Parathyroid adenoma (tissue), 2 donors: ENCODE measurements around the gene SLC12A2.

Experiments used
- H2AFZ ChIP-seq: fragments of 300-600 bp; sonication (generic); one replicate; pipeline ENCODE4 v1.7.0; 2017; ENCODE audit warnings: antibody characterized with exemption, mild to moderate bottlenecking
- H3K27ac ChIP-seq: fragments of 300-600 bp; sonication (generic); one replicate; pipeline ENCODE4 v1.7.0; 2017
- H3K27me3 ChIP-seq: fragments of 300-600 bp; sonication (generic); one replicate; pipeline ENCODE4 v1.7.0; 2017; ENCODE audit warnings: low read length; ENCODE audit not compliant: control insufficient read depth, insufficient read depth
- H3K36me3 ChIP-seq: fragments of 300-600 bp; sonication (generic); one replicate; pipeline ENCODE4 v1.7.0; 2017; ENCODE audit warnings: low read length; ENCODE audit not compliant: control insufficient read depth, insufficient read depth
- H3K4me1 ChIP-seq: fragments of 300-600 bp; sonication (generic); one replicate; pipeline ENCODE4 v1.7.0; 2017; ENCODE audit warnings: control low read depth
- H3K4me2 ChIP-seq: fragments of 300-600 bp; sonication (generic); one replicate; pipeline ENCODE4 v1.7.0; 2017; ENCODE audit warnings: low read length
- H3K4me3 ChIP-seq: fragments of 300-600 bp; sonication (generic); one replicate; pipeline ENCODE4 v1.7.0; 2017; ENCODE audit warnings: low read depth, low read length
- H3K79me2 ChIP-seq: fragments of 300-600 bp; sonication (generic); one replicate; pipeline ENCODE4 v1.7.0; 2017; ENCODE audit warnings: control low read depth
- H3K9ac ChIP-seq: fragments of 300-600 bp; sonication (generic); one replicate; pipeline ENCODE4 v1.7.0; 2017; ENCODE audit warnings: mild to moderate bottlenecking
- H3K9me3 ChIP-seq: fragments of 300-600 bp; sonication (generic); one replicate; pipeline ENCODE4 v1.7.0; 2017; ENCODE audit warnings: low read length; ENCODE audit not compliant: control insufficient read depth
- TF ChIP-seq, protein P1 (sequence below): fragments of 300-600 bp; sonication (generic); IDR thresholded peaks from one replicate; pipeline ENCODE4 v1.7.0; 2017; ENCODE audit warnings: antibody characterized with exemption, mild to moderate bottlenecking
- donor health status: primary hyperparathyroidism.

Gene SLC12A2

DNA sequence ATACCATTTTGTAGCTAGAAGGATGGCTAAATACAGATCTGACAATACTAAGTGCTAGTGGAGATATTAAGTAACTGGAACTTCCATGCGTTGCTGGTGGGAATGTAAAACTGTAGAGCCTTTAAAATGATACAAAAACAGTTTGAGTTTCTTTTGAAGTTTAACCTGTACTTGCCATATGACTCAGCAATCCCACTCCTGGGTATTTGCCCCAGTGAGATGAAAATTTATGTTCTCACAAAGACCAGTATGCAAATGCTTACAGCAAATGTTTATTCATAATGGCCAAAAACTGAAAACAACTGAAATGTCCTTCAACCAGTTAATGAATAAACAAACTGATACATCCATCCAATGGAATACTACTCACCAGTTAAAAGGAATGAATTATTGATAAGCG, 137.3 kb downstream of the SLC12A2 start:
- H3K4me2 ChIP-seq = no peak overlapping the region

DNA sequence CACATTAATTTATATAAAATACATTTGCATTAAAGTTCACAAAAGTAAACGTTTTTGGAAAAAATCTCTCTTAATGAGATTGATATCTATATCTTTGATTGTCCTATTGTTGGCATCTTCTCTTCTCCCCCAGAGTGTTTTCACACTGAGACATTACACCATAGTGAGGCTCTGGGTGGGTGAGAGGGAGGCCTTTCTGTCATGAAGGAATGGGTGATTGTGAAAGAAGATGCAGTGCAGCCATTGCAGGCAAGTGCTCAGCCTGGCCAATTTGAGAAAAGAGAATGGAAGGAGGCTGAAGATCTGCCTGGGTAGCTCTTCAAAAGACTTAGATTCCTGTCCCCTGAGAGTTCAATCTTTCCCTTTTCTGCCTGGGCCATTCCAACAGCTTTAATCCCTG, 140.8 kb downstream of the SLC12A2 start:
- Histone ChIP-seq H3K9ac (no peak overlapping the region), H3K36me3 (no peaks in the 10 kb centered on the region), H3K4me2 (no peak overlapping the region), H3K9me3 (no peaks in the 10 kb centered on the region), H3K27ac (no peak overlapping the region), H3K4me1 (peaks cover 5% of the 10 kb centered on the region), H2AFZ (no peak overlapping the region), H3K27me3 (no peaks in the 10 kb centered on the region), H3K79me2 (no peaks in the 10 kb centered on the region), H3K4me3 (no peak overlapping the region)
- TF ChIP-seq, protein P1, sequence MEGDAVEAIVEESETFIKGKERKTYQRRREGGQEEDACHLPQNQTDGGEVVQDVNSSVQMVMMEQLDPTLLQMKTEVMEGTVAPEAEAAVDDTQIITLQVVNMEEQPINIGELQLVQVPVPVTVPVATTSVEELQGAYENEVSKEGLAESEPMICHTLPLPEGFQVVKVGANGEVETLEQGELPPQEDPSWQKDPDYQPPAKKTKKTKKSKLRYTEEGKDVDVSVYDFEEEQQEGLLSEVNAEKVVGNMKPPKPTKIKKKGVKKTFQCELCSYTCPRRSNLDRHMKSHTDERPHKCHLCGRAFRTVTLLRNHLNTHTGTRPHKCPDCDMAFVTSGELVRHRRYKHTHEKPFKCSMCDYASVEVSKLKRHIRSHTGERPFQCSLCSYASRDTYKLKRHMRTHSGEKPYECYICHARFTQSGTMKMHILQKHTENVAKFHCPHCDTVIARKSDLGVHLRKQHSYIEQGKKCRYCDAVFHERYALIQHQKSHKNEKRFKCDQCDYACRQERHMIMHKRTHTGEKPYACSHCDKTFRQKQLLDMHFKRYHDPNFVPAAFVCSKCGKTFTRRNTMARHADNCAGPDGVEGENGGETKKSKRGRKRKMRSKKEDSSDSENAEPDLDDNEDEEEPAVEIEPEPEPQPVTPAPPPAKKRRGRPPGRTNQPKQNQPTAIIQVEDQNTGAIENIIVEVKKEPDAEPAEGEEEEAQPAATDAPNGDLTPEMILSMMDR = no peak

More for the DNA sequence above, 137.3 kb downstream of the SLC12A2 start:
- Histone ChIP-seq H3K4me3 (no peak overlapping the region), H3K36me3 (no peaks in the 10 kb centered on the region), H3K9me3 (no peaks in the 10 kb centered on the region), H3K4me1 (no peaks in the 10 kb centered on the region), H2AFZ (no peak overlapping the region), H3K27ac (no peak overlapping the region), H3K27me3 (no peaks in the 10 kb centered on the region), H3K9ac (no peak overlapping the region), H3K79me2 (no peaks in the 10 kb centered on the region)
- TF ChIP-seq, protein P1 = no peak

DNA sequence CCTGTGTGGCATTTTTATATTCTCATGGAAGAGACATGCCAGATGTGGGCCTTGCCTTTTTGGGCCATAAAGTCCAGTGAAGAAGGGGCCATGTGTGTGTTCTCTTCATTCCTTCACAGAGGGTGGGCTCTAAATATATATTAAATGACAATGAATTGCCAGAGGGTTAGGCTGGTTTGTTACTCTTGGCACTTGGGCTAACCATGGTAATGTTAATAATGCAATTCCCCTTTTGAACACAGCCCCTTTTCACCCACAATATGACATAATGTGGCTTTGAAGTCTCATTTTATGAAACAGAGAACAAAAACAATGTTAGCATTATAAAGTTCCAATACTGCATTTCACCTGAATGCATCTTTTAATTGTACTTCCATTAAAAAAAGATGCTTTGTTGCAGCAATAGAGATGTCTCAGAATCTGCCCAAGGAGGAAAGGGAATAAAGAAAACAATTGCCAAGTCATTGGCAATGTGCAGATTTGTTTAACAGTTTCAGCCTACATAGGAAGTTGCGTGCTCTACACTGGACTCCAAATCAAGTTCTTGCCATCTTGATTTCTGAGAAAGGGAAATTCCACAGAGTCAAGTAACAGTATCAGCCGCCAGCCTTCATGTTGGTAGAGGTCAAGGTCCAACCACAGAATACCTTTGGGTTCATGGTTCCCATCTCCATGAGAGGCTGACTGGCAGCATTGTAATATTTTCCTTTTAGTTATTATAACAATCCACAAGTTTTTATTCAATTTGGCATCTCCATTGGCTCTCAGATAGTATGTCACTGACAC, 141.9 kb downstream of the SLC12A2 start:
- TF ChIP-seq, protein P1 = no peak
- Histone ChIP-seq H2AFZ (no peak overlapping the region), H3K4me3 (no peak overlapping the region), H3K27ac (no peak overlapping the region), H3K9ac (no peak overlapping the region), H3K36me3 (no peaks in the 10 kb centered on the region), H3K79me2 (no peaks in the 10 kb centered on the region), H3K27me3 (no peaks in the 10 kb centered on the region), H3K4me1 (peaks cover 5% of the 10 kb centered on the region), H3K9me3 (no peaks in the 10 kb centered on the region), H3K4me2 (no peak overlapping the region)

DNA sequence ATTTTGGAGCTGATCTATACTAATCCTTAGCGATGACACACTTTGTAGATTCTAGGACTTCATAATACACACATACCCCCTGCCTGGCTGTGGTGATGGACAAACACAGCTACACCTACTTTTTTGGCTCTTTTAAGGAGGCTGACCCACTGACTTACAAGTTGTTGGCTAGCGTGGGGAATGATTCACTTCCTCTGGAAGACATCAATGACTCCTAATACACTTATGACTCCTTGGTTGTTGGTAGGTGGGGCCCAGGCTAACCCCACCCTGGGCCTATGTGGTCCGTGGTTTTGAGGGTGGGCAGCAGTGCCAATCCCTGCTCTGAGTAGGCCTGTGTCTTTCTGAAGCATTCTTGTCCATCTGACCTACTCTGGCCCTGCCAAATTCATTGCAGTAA, 144.4 kb downstream of the SLC12A2 start:
- no peak overlapping the region for H3K4me2 ChIP-seq
- H3K79me2 ChIP-seq = no peaks in the 10 kb centered on the region
- no peaks in the 10 kb centered on the region for H3K36me3 ChIP-seq
- H2AFZ ChIP-seq = peak overlapping the region; percentile 39
- no peaks in the 10 kb centered on the region for H3K9me3 ChIP-seq
- H3K27ac ChIP-seq = no peak overlapping the region
- peaks cover 5% of the 10 kb centered on the region for H3K4me1 ChIP-seq
- TF ChIP-seq, protein P1 = no peak
- H3K4me3 ChIP-seq = no peak overlapping the region
- H3K27me3 ChIP-seq = no peaks in the 10 kb centered on the region
- H3K9ac ChIP-seq = no peak overlapping the region

DNA sequence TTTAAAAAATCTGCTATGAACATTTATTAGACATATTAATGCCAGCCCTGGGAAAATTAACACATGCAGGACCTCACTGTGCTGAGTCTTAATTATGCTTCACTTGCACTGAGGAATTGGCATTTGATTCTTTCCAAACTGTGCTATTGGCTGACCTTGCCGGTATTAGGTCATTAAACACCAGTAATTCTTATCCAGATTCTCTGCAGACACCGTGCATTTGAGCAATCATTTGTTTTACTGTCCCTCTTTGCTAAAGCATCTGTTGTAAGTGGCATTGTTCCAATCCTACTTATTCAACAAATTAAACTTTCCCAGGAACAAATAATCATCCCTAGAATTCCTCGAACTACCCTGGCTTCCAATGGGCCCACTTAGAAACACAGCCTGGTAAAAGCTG, 145.0 kb downstream of the SLC12A2 start:
- Histone ChIP-seq H3K27ac (no peak overlapping the region), H3K36me3 (no peaks in the 10 kb centered on the region), H3K79me2 (no peaks in the 10 kb centered on the region), H3K4me3 (no peak overlapping the region), H3K9me3 (no peaks in the 10 kb centered on the region), H3K27me3 (no peaks in the 10 kb centered on the region), H2AFZ (peak overlapping the region; percentile 39), H3K9ac (no peak overlapping the region), H3K4me2 (no peak overlapping the region), H3K4me1 (peaks cover 5% of the 10 kb centered on the region)
- TF ChIP-seq, protein P1 = no peak
